Ovary (tissue), 9 donors: ENCODE results near the gene ZFP1. TPM values are rescaled to one million over a fixed set of nuclear protein-coding genes. Genes with fewer than 3 reads are reported as not detected.

Experiments used
- DNase-seq, 5 donors: peaks; one replicate each; pipeline ENCODE4 v3.0.0-alpha.2; 2019 to 2020
- H3K27ac ChIP-seq, 2 donors: fragments of 200-600 bp; one replicate each; pipeline versions ENCODE4 v1.5.1 to v1.8.0; 2019 to 2022
- H3K27me3 ChIP-seq: fragments of 200-600 bp; one replicate; pipeline ENCODE4 v1.8.0; 2022
- H3K36me3 ChIP-seq: fragments of 200-600 bp; sonication (generic); one replicate; pipeline ENCODE4 v1.5.1; 2019
- H3K4me1 ChIP-seq: one replicate; pipeline ENCODE4 v1.8.1; 2013; ENCODE audit warnings: mild to moderate bottlenecking, moderate library complexity; ENCODE audit not compliant: insufficient read depth
- H3K4me3 ChIP-seq: fragments of 200-600 bp; sonication (generic); one replicate; pipeline ENCODE4 v1.5.1; 2017
- H3K9me3 ChIP-seq, 2 donors: fragments of 200-600 bp in 1 of 2; sonication (generic) in 1 of 2; one replicate each; pipeline versions ENCODE4 v1.5.1 to v1.8.1; 2013 to 2019; ENCODE audit warnings: mild to moderate bottlenecking in 1 of 2, moderate library complexity in 1 of 2
- CTCF ChIP-seq, 3 donors: fragments of 450-650 bp in 2 of 3; fragments of 200-600 bp in 1 of 3; IDR thresholded peaks; one replicate each; pipeline versions ENCODE4 v1.5.1 to v1.8.0; 2016 to 2022; ENCODE audit warnings: antibody characterized with exemption in 3 of 3, mild to moderate bottlenecking in 1 of 3
- EP300 ChIP-seq: sonication (generic); formaldehyde crosslinking; IDR thresholded peaks from one replicate; pipeline ENCODE4 v1.6.1; 2017; ENCODE audit warnings: antibody characterized with exemption
- POLR2A ChIP-seq: fragments of 450-650 bp; IDR thresholded peaks from one replicate; pipeline ENCODE4 v1.6.1; 2017; ENCODE audit warnings: antibody characterized with exemption, mild to moderate bottlenecking, moderate library complexity
- WGBS, 3 donors: extraction: QIAGEN DNeasy Blood & Tissue Kit in 1 of 3; methylation state at CpG; one replicate each; pipeline versions ENCODE4 v1.1.5 to v1.1.7; 2013 to 2017; 5-methylcytosine and 5-hydroxymethylcytosine counted together
- intact Hi-C, 4 donors: fragments of 100-400 bp; cut with DNase I; formaldehyde crosslinking; loops; one replicate each; pipeline versions ENCODE4 v1.11.0 to v1.15.1; 2022 to 2023
- polyA plus RNA-seq, 2 donors: library from polyadenylated mRNA; stranded (reverse); fragments of 200-250 nt in 1 of 2; fragments of 350-450 nt in 1 of 2; fragmentation: Illumina TruSeq in 1 of 2; extraction: RNeasy Lipid Tissue Mini Kit (QIAGEN cat#74804) in 1 of 2; gene quantifications; one replicate each; pipeline ENCODE4 v1.2.3, GENCODE V29; 2013 to 2014
- total RNA-seq, 7 donors: library from RNA; depleted of rRNA in 2 of 7; stranded (reverse); fragments of >200 nt in 2 of 7; fragmentation: NEBNext Ultra II Directional in 3 of 7; extraction: Animal tissue kit (Norgen Biotek cat#: 25700) in 3 of 7; gene quantifications; one replicate each; pipeline versions ENCODE4 v1.1.0 to v1.2.4, GENCODE V29; 2016 to 2023
- donor health status: DM: no; HTN: no; CAD: no; lungs with moderate emphysema.
- donor health status: DM: no; HTN: no; CAD: no.
- donor health status: Bipolar disorder and iron deficiency.
- donor health status: DM: yes; HTN: yes; CAD: no.
- donor health status: DM: no; HTN: no; CAD: no.
- donor health status: DM: yes; HTN: yes; CAD: no.

Gene ZFP1
- total and polyA plus RNA-seq, 9 donors: 7.2 to 22.3 (median 13.5) TPM

- Histone ChIP-seq H3K4me1 (no peaks in the 10 kb centered on the region), H3K27me3 (no peaks in the 10 kb centered on the region), H3K36me3 (no peaks in the 10 kb centered on the region), H3K9me3 (no peaks in the 10 kb centered on the region), H3K27ac (no peak overlapping the region), H3K4me3 (no peak overlapping the region)
- TF ChIP-seq EP300 (no peak), CTCF (IDR thresholded peaks at IDR 0.05) (no peak), POLR2A (no peak)
- WGBS, 3 donors: 88 to 96% (median 93%) methylated on average over 5 of the region's 5 CpGs
- intact Hi-C loops: no loop called here
- no peak for DNase-seq
These were observed 8.8 kb upstream of the ZFP1 start for GRCh38 chr16:75139498-75139897.

GRCh38 chr16:75143941-75144340 is 4.4 kb upstream of the ZFP1 start:
- DNase-seq: no peak
- H3K4me1 ChIP-seq: no peaks in the 10 kb centered on the region
- intact Hi-C loops: loop anchor here in 1 of 4 donors (1.0 kb wide), 1 partner anchor 19 kb away; no protein-coding TSS in a partner anchor
- no peaks in the 10 kb centered on the region for H3K36me3 ChIP-seq
- peaks cover 0 to 4% of the 10 kb centered on the region in 2 donors for H3K9me3 ChIP-seq
- no peak overlapping the region for H3K27ac ChIP-seq
- H3K27me3 ChIP-seq: no peaks in the 10 kb centered on the region
- WGBS, 3 donors: 62 to 70% (median 70%) methylated on average over 6 of the region's 6 CpGs
- H3K4me3 ChIP-seq: no peak overlapping the region
- TF ChIP-seq POLR2A (no peak), CTCF (IDR thresholded peaks at IDR 0.05) (no peak), EP300 (no peak)

GRCh38 chr16:75147968-75148310 is 385 bp upstream of the ZFP1 start:
- Histone ChIP-seq H3K9me3 (peaks cover 0 to 4% of the 10 kb centered on the region in 2 donors), H3K27me3 (no peaks in the 10 kb centered on the region), H3K27ac (no peak overlapping the region), H3K4me1 (no peaks in the 10 kb centered on the region), H3K4me3 (peak overlapping the region; percentile 100), H3K36me3 (no peaks in the 10 kb centered on the region)
- WGBS, 3 donors: 28 to 40% (median 33%) methylated on average over 3 of the region's 3 CpGs
- no peak for DNase-seq
- intact Hi-C loops: no loop called here
- TF ChIP-seq CTCF (IDR thresholded peaks at IDR 0.05) (no peak), POLR2A (no peak), EP300 (no peak)

GRCh38 chr16:75151798-75152197 is 3.5 kb downstream of the ZFP1 start:
- no peaks in the 10 kb centered on the region for H3K27me3 ChIP-seq
- 46 to 49% (median 47%) methylated on average over 2 of the region's 2 CpGs for WGBS, 3 donors
- no peak for TF ChIP-seq CTCF (IDR thresholded peaks at IDR 0.05)
- no peak for TF ChIP-seq POLR2A
- TF ChIP-seq EP300: no peak
- H3K4me3 ChIP-seq: no peak overlapping the region
- DNase-seq: no peak
- H3K4me1 ChIP-seq: no peaks in the 10 kb centered on the region
- no peak overlapping the region for H3K27ac ChIP-seq
- intact Hi-C loops: no loop called here
- H3K9me3 ChIP-seq: no peaks in the 10 kb centered on the region
- H3K36me3 ChIP-seq: no peaks in the 10 kb centered on the region

- no peaks in the 10 kb centered on the region for H3K36me3 ChIP-seq
- H3K4me1 ChIP-seq: no peaks in the 10 kb centered on the region
- no peak overlapping the region for H3K27ac ChIP-seq
- intact Hi-C loops: no loop called here
- H3K9me3 ChIP-seq: no peaks in the 10 kb centered on the region
- H3K4me3 ChIP-seq: no peak overlapping the region
- no peak for TF ChIP-seq EP300
- H3K27me3 ChIP-seq: no peaks in the 10 kb centered on the region
- no peak for DNase-seq
These were observed 4.3 kb downstream of the ZFP1 start for GRCh38 chr16:75152635-75153034.
